NB4 (cell line): ENCODE data around the gene RGS14.

Experiments
- DNase-seq: peaks from one replicate; pipeline ENCODE4 v3.0.0; 2010; ENCODE audit warnings: low read depth
- H3K4me3 ChIP-seq: one replicate; pipeline ENCODE4 v1.5.1; 2011; ENCODE audit warnings: mild to moderate bottlenecking, low read depth, low read length, moderate library complexity
- CTCF ChIP-seq: IDR thresholded peaks from one replicate; pipeline ENCODE4 v1.5.1; 2012; ENCODE audit warnings: low read depth, low read length
- MYC ChIP-seq: IDR thresholded peaks from 2 replicates; pipeline ENCODE4 v1.6.1; 2011; ENCODE audit warnings: low read depth, low read length
- POLR2A ChIP-seq: IDR thresholded peaks from 2 replicates; pipeline ENCODE4 v1.6.1; 2011; ENCODE audit warnings: mild to moderate bottlenecking; ENCODE audit not compliant: insufficient read length; ENCODE audit errors: extremely low read depth
- TF ChIP-seq, protein P1 (sequence below): IDR thresholded peaks from 2 replicates; pipeline ENCODE4 v1.6.1; 2011; ENCODE audit warnings: low read depth, low read length

RGS14 gene

DNA sequence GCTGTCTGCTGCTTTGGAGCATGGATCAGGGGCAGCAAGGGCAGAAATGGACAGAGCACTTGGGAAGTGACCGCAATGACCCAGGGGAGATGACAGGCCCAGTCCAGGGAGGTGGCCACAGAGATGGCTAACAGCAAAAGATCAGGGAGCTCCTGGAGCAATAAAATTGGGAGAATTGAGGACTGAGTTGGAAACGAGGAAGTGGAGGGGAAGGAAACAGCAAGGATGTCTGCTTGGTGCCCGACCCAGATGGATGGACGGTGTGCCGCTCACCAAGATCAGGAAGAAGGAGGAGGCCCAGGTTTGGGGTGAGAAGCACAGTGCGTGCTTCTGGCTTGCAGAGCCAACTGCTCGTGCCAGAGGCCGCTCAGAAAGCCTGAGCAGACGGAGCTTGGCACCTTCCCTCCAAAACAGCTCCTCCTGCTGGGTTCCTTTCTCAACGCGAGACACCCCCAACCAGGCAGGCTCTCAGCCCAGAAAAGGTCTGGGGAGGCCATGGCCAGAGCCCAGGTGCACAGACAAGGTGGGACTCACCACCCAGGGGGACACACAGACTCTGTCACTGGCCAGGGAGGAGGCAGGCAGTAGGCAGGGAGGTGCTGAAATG, 24.8 kb downstream of the RGS14 start:
- H3K4me3 ChIP-seq: no peak overlapping the region
- DNase-seq: peak; percentile 53
- TF ChIP-seq CTCF: peak; percentile 32
- TF ChIP-seq, protein P1, sequence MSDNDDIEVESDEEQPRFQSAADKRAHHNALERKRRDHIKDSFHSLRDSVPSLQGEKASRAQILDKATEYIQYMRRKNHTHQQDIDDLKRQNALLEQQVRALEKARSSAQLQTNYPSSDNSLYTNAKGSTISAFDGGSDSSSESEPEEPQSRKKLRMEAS: no peak

DNA sequence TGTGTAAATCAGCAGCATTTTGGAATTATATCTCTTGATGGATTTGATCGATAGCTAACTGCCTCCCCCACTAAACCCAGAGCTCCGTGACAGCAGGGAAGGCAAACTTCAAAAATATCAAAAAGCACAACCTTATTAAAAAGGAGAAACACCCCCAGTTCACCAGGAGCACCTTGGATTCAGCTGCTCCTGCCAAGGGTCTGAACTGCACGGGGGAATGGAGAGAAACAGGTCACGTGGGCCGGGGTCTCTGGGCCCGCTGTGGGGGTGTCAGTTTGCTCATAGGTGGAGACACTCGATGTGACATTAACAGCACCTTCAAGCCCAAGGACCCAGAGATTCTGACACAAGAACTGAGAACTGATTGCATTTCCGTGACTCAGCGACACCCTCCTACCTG, 25.5 kb downstream of the RGS14 start:
- DNase-seq: no peak

GRCh38 chr5:177384134-177384533, 26.4 kb downstream of the RGS14 start, which contains the start of gene SLC34A1:
Gene SLC34A1 (plus strand): TSS chr5:177384434. CDS start chr5:177385742, 1,308 bp downstream.
- no peak for TF ChIP-seq CTCF
- no peak for TF ChIP-seq POLR2A
- TF ChIP-seq, protein P1: no peak
- no peak for TF ChIP-seq MYC
- DNase-seq: no peak
- H3K4me3 ChIP-seq: no peak within 1 kb of the TSS

More for the DNA sequence above, 25.5 kb downstream of the RGS14 start:
- TF ChIP-seq CTCF (no peak), POLR2A (no peak), MYC (no peak)
- TF ChIP-seq, protein P1: no peak
- no peak overlapping the region for H3K4me3 ChIP-seq

GRCh38 chr5:177385720-177386119, 28.0 kb downstream of the RGS14 start:
- TF ChIP-seq POLR2A: no peak
- TF ChIP-seq MYC: no peak
- no peak for TF ChIP-seq CTCF
- TF ChIP-seq, protein P1: no peak
- DNase-seq: no peak
- H3K4me3 ChIP-seq: no peak overlapping the region

GRCh38 chr5:177386542-177386941, 28.8 kb downstream of the RGS14 start:
- TF ChIP-seq CTCF: no peak
- TF ChIP-seq MYC: no peak
- no peak for TF ChIP-seq POLR2A
- TF ChIP-seq, protein P1: no peak
- DNase-seq: no peak
- H3K4me3 ChIP-seq: no peak overlapping the region

DNA sequence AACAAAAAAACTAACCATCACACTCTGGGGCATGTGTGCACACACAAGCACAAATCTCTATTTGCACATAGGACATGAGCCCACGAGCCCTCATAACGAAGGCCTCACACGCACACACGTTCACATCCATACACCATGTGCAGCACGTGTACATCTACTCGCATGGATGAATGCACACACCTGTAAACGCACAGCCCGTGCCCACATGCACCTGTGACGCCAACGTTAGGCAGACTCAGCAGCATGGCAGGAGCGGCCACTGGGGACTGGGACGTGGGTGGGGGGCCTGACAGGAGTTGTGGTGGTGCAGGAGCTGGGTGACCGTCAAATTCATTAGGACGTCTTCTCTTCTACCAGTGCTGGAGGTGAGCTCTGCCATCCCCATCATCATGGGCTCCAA, 29.7 kb downstream of the RGS14 start:
- TF ChIP-seq MYC: no peak
- TF ChIP-seq, protein P1: no peak
- TF ChIP-seq POLR2A: no peak
- TF ChIP-seq CTCF: no peak
- DNase-seq: no peak
- H3K4me3 ChIP-seq: no peak overlapping the region
